HG03378 (cell line): ENCODE data around the gene CAT.
"Not testable (repeated sequence)": the region's sequence is repeated elsewhere in the genome, so short reads cannot be mapped to it uniquely, and the experiment has no call there.

Experiments
- ATAC-seq: cut with Tn5 transposase; IDR thresholded peaks from one replicate; pipeline ENCODE4 v1.9.1; 2021; ENCODE audit warnings: mild to moderate bottlenecking, moderate library complexity; ENCODE audit not compliant: unreplicated experiment

CAT gene

GRCh38 chr11:34424826-34425225 is 13.9 kb upstream of the CAT start:
- not testable (repeated sequence) for ATAC-seq

GRCh38 chr11:34425360-34425759 is 13.4 kb upstream of the CAT start:
- no peak for ATAC-seq

GRCh38 chr11:34425867-34426266 is 12.9 kb upstream of the CAT start:
- no peak for ATAC-seq

- no peak for ATAC-seq
These were observed 12.0 kb upstream of the CAT start for GRCh38 chr11:34426766-34427185.

- no peak for ATAC-seq
These were observed 11.4 kb upstream of the CAT start for GRCh38 chr11:34427186-34427805.

- ATAC-seq = no peak
These were observed 6.8 kb upstream of the CAT start for GRCh38 chr11:34431979-34432378.

- ATAC-seq = no peak
These were observed 5.9 kb upstream of the CAT start for GRCh38 chr11:34432822-34433221.

- ATAC-seq = no peak
These were observed 4.8 kb upstream of the CAT start for GRCh38 chr11:34433899-34434298.

GRCh38 chr11:34437224-34438125 is 1.3 kb upstream of the CAT start:
- ATAC-seq = no peak

GRCh38 chr11:34439610-34440198 is 970 bp downstream of the CAT start:
- ATAC-seq = no peak

GRCh38 chr11:34441814-34442213 is 3.1 kb downstream of the CAT start:
- no peak for ATAC-seq

GRCh38 chr11:34443136-34443535 is 4.4 kb downstream of the CAT start:
- ATAC-seq = no peak

GRCh38 chr11:34444428-34444827 is 5.7 kb downstream of the CAT start:
- ATAC-seq = no peak

- no peak for ATAC-seq
These were observed 7.2 kb downstream of the CAT start for GRCh38 chr11:34445956-34446355.

GRCh38 chr11:34446386-34446785 is 7.7 kb downstream of the CAT start:
- ATAC-seq = no peak

- ATAC-seq = no peak
These were observed 8.3 kb downstream of the CAT start for GRCh38 chr11:34447044-34447443.

- ATAC-seq = no peak
These were observed 9.7 kb downstream of the CAT start for GRCh38 chr11:34448223-34448994.

GRCh38 chr11:34449013-34449412 is 10.3 kb downstream of the CAT start:
- peak; percentile 75 for ATAC-seq

GRCh38 chr11:34451053-34451452 is 12.3 kb downstream of the CAT start:
- ATAC-seq = no peak

- ATAC-seq = no peak
These were observed 15.7 kb downstream of the CAT start for GRCh38 chr11:34454308-34455032.

- ATAC-seq = no peak
These were observed 18.9 kb downstream of the CAT start for GRCh38 chr11:34457607-34458006.
